ENCODE measurements around the gene SLC30A7. TPM values are rescaled to one million over a fixed set of nuclear protein-coding genes. Genes with fewer than 3 reads are reported as not detected.

The SLC30A7 gene
- total RNA-seq, 1 donor from 2014 or later, result 56.6 TPM

- Mint-ChIP-seq H3K4me1 (ENCODE audit: low read depth, unreplicated experiment) (peaks cover 5% of the 10 kb centered on the region), H3K9me3 (ENCODE audit: unreplicated experiment) (no peaks in the 10 kb centered on the region), H3K27ac (ENCODE audit: unreplicated experiment) (no peak overlapping the region), H3K4me3 (ENCODE audit: unreplicated experiment) (no peak overlapping the region), H3K36me3 (ENCODE audit: low read depth, unreplicated experiment) (peaks cover 14% of the 10 kb centered on the region), H3K27me3 (ENCODE audit: low read depth, unreplicated experiment) (no peaks in the 10 kb centered on the region)
- FAIRE-seq (no peak), DNase-seq (ENCODE audit: low read depth) (no peak)
- Histone ChIP-seq H3K36me3 (ENCODE audit: insufficient read depth, low read length) (peaks cover 34% of the 10 kb centered on the region), H3K79me2 (ENCODE audit: insufficient read depth, low read length) (peaks cover 49% of the 10 kb centered on the region), H4K20me1 (ENCODE audit: insufficient read depth, low read length) (peaks cover 22% of the 10 kb centered on the region), H2AFZ (ENCODE audit: low read depth, low read length) (no peak overlapping the region), H3K27ac (ENCODE audit: low read depth, low read length) (no peak overlapping the region), H3K9me3 (ENCODE audit: insufficient read depth, low read depth, low read length) (no peaks in the 10 kb centered on the region), H3K27me3 (ENCODE audit: insufficient read depth, low read length) (no peaks in the 10 kb centered on the region), H3K4me3 (ENCODE audit: insufficient read depth, low read depth, low read length) (no peak overlapping the region), H3K4me2 (ENCODE audit: low read length) (no peak overlapping the region), H3K9ac (ENCODE audit: low read length) (no peak overlapping the region), H3K4me1 (ENCODE audit: insufficient read depth, low read length) (no peaks in the 10 kb centered on the region)
- TF ChIP-seq EZH2 (IDR thresholded peaks at IDR 0.05; ENCODE audit: insufficient read depth, low read length) (no peak), CTCF (IDR thresholded peaks at IDR 0.05; ENCODE audit: insufficient read depth, low read depth, low read length) (no peak)
Measured at GRCh38 chr1:100904528-100904927, 8.6 kb downstream of the SLC30A7 start.

GRCh38 chr1:100905181-100905580, 9.3 kb downstream of the SLC30A7 start:
- Histone ChIP-seq H3K4me2 (ENCODE audit: low read length) (no peak overlapping the region), H4K20me1 (ENCODE audit: insufficient read depth, low read length) (peaks cover 22% of the 10 kb centered on the region), H3K4me1 (ENCODE audit: insufficient read depth, low read length) (no peaks in the 10 kb centered on the region), H3K27ac (ENCODE audit: low read depth, low read length) (no peak overlapping the region), H3K4me3 (ENCODE audit: insufficient read depth, low read depth, low read length) (no peak overlapping the region), H3K9me3 (ENCODE audit: insufficient read depth, low read depth, low read length) (no peaks in the 10 kb centered on the region), H2AFZ (ENCODE audit: low read depth, low read length) (no peak overlapping the region), H3K27me3 (ENCODE audit: insufficient read depth, low read length) (no peaks in the 10 kb centered on the region), H3K79me2 (ENCODE audit: insufficient read depth, low read length) (peaks cover 44% of the 10 kb centered on the region), H3K9ac (ENCODE audit: low read length) (no peak overlapping the region), H3K36me3 (ENCODE audit: insufficient read depth, low read length) (peaks cover 31% of the 10 kb centered on the region)
- Mint-ChIP-seq H3K27ac (ENCODE audit: unreplicated experiment) (no peak overlapping the region), H3K36me3 (ENCODE audit: low read depth, unreplicated experiment) (peaks cover 11% of the 10 kb centered on the region), H3K4me1 (ENCODE audit: low read depth, unreplicated experiment) (peaks cover 5% of the 10 kb centered on the region), H3K9me3 (ENCODE audit: unreplicated experiment) (no peaks in the 10 kb centered on the region), H3K4me3 (ENCODE audit: unreplicated experiment) (no peak overlapping the region), H3K27me3 (ENCODE audit: low read depth, unreplicated experiment) (no peaks in the 10 kb centered on the region)
- FAIRE-seq, result no peak
- TF ChIP-seq EZH2 (IDR thresholded peaks at IDR 0.05; ENCODE audit: insufficient read depth, low read length) (no peak), CTCF (IDR thresholded peaks at IDR 0.05; ENCODE audit: insufficient read depth, low read depth, low read length) (no peak)
- no peak for DNase-seq (ENCODE audit: low read depth)

GRCh38 chr1:100907887-100908286, 12.0 kb downstream of the SLC30A7 start:
- Histone ChIP-seq H3K27me3 (ENCODE audit: insufficient read depth, low read length) (no peaks in the 10 kb centered on the region), H3K79me2 (ENCODE audit: insufficient read depth, low read length) (peaks cover 28% of the 10 kb centered on the region), H3K9ac (ENCODE audit: low read length) (no peak overlapping the region), H3K36me3 (ENCODE audit: insufficient read depth, low read length) (peaks cover 36% of the 10 kb centered on the region), H2AFZ (ENCODE audit: low read depth, low read length) (no peak overlapping the region), H3K27ac (ENCODE audit: low read depth, low read length) (no peak overlapping the region), H4K20me1 (ENCODE audit: insufficient read depth, low read length) (peaks cover 18% of the 10 kb centered on the region), H3K4me1 (ENCODE audit: insufficient read depth, low read length) (no peaks in the 10 kb centered on the region), H3K4me2 (ENCODE audit: low read length) (no peak overlapping the region), H3K9me3 (ENCODE audit: insufficient read depth, low read depth, low read length) (no peaks in the 10 kb centered on the region), H3K4me3 (ENCODE audit: insufficient read depth, low read depth, low read length) (no peak overlapping the region)
- Mint-ChIP-seq H3K27ac (ENCODE audit: unreplicated experiment) (no peak overlapping the region), H3K36me3 (ENCODE audit: low read depth, unreplicated experiment) (peaks cover 13% of the 10 kb centered on the region), H3K4me3 (ENCODE audit: unreplicated experiment) (no peak overlapping the region), H3K4me1 (ENCODE audit: low read depth, unreplicated experiment) (peaks cover 6% of the 10 kb centered on the region), H3K9me3 (ENCODE audit: unreplicated experiment) (no peaks in the 10 kb centered on the region), H3K27me3 (ENCODE audit: low read depth, unreplicated experiment) (no peaks in the 10 kb centered on the region)
- DNase-seq (ENCODE audit: low read depth), result no peak
- no peak for FAIRE-seq
- TF ChIP-seq CTCF (IDR thresholded peaks at IDR 0.05; ENCODE audit: insufficient read depth, low read depth, low read length), result no peak
- TF ChIP-seq EZH2 (IDR thresholded peaks at IDR 0.05; ENCODE audit: insufficient read depth, low read length), result no peak
